T follicular helper cell (primary cell): Measurements from ENCODE around the gene EDEM3.
"Not testable (repeated sequence)": the region's sequence is repeated elsewhere in the genome, so short reads cannot be mapped to it uniquely, and the experiment has no call there.

Source experiments
- DNase-seq: peaks from one replicate; pipeline ENCODE4 v3.0.0-alpha.2; 2020; ENCODE audit warnings: low read depth

Gene EDEM3

GRCh38 chr1:184740344-184740743 lies 14.3 kb downstream of the EDEM3 start:
- no peak for DNase-seq

- no peak for DNase-seq
Observed at GRCh38 chr1:184739796-184740195, 14.9 kb downstream of the EDEM3 start.

GRCh38 chr1:184739070-184739469 lies 15.6 kb downstream of the EDEM3 start:
- DNase-seq, result no peak

- DNase-seq, result no peak
Observed at GRCh38 chr1:184734980-184735379, 19.7 kb downstream of the EDEM3 start.

GRCh38 chr1:184724843-184725242 lies 29.8 kb downstream of the EDEM3 start:
- no peak for DNase-seq

GRCh38 chr1:184716158-184716557 lies 38.5 kb downstream of the EDEM3 start:
- no peak for DNase-seq

GRCh38 chr1:184709418-184709817 lies 45.2 kb downstream of the EDEM3 start:
- no peak for DNase-seq

- no peak for DNase-seq
Observed at GRCh38 chr1:184708084-184708676, 46.5 kb downstream of the EDEM3 start.

GRCh38 chr1:184705271-184705670 lies 49.4 kb downstream of the EDEM3 start:
- no peak for DNase-seq

- DNase-seq, result no peak
Observed at GRCh38 chr1:184701816-184702215, 52.8 kb downstream of the EDEM3 start.

GRCh38 chr1:184698969-184699368 lies 55.7 kb downstream of the EDEM3 start:
- DNase-seq, result no peak

GRCh38 chr1:184698016-184698415 lies 56.6 kb downstream of the EDEM3 start:
- no peak for DNase-seq

- DNase-seq, result no peak
Observed at GRCh38 chr1:184696403-184696802, 58.3 kb downstream of the EDEM3 start.

GRCh38 chr1:184695023-184695422 lies 59.6 kb downstream of the EDEM3 start:
- DNase-seq, result no peak

- no peak for DNase-seq
Observed at GRCh38 chr1:184693011-184693410, 61.6 kb downstream of the EDEM3 start.

GRCh38 chr1:184691719-184692324 lies 62.8 kb downstream of the EDEM3 start:
- DNase-seq, result no peak

- DNase-seq, result no peak
Observed at GRCh38 chr1:184686540-184686939, 68.1 kb downstream of the EDEM3 start.

- DNase-seq, result no peak
Observed at GRCh38 chr1:184685116-184685515, 69.5 kb downstream of the EDEM3 start.

GRCh38 chr1:184684285-184685074 lies 70.2 kb downstream of the EDEM3 start:
- no peak for DNase-seq

GRCh38 chr1:184682956-184683355 lies 71.7 kb downstream of the EDEM3 start:
- no peak for DNase-seq

- not testable (repeated sequence) for DNase-seq
Observed at GRCh38 chr1:184680611-184681225, 73.9 kb downstream of the EDEM3 start.

GRCh38 chr1:184679472-184679871 lies 75.2 kb downstream of the EDEM3 start:
- not testable (repeated sequence) for DNase-seq

GRCh38 chr1:184677344-184677743 lies 77.3 kb downstream of the EDEM3 start:
- DNase-seq, result no peak
